ENCODE data around the gene TMEM121. TPM values are rescaled to one million over a fixed set of nuclear protein-coding genes. Genes with fewer than 3 reads are reported as not detected.

TMEM121 gene
- total RNA-seq, 4 donors from 2014 or later = 3.5 to 5.6 (median 4.1) TPM

DNA sequence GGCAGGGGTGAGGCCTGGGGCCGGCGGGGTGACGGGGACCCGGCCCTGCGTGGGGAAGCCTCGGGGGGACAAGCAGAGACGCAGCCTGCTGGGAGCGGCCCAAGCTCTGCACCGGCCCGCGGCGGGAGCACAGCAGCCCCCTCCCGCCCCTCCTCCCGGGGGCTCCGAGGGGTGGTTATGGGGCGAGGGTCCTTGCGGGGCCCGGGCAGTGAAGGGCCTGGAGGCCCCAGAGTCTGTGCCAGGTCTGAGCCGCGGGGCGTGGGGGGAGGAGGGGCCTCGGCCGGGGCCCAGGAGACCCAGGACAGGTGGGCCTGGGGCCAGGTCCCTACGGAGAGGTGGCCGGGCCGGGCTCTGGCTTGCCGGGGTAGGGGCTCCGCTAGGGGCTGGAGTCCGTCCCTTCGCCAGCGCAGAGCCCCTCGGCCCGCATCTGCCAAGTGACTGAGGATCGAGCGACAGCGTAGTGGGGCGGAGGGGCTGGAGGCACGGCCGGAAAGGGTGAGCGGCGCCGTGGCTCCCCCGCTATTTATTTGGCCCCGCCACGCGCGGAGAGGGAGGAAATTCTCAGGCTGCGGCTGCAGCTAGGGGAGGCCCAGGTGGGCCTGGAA, 495 bp downstream of the TMEM121 start:
- TF ChIP-seq CTCF (IDR thresholded peaks at IDR 0.05) = no peak
- no peak for DNase-seq (ENCODE audit: low spot score)
- ATAC-seq (ENCODE audit: low FRiP score) = peak; percentile 3

GRCh38 chr14:105527381-105527825, 1.0 kb downstream of the TMEM121 start:
- DNase-seq (ENCODE audit: low spot score) (no peak), ATAC-seq (ENCODE audit: low FRiP score) (no peak)

GRCh38 chr14:105527826-105528585, 1.6 kb downstream of the TMEM121 start:
- DNase-seq (ENCODE audit: low spot score) = peak; percentile 56
- TF ChIP-seq CTCF (IDR thresholded peaks at IDR 0.05) = peak in 1 of 3 donors; percentile 66

More at GRCh38 chr14:105527381-105527825, 1.0 kb downstream of the TMEM121 start:
- TF ChIP-seq CTCF (IDR thresholded peaks at IDR 0.05) = no peak

GRCh38 chr14:105528586-105529318, 2.4 kb downstream of the TMEM121 start:
- DNase-seq (ENCODE audit: low spot score) = no peak
- TF ChIP-seq CTCF (IDR thresholded peaks at IDR 0.05) = no peak
- ATAC-seq (ENCODE audit: low FRiP score) = peak; percentile 1

More at GRCh38 chr14:105527826-105528585, 1.6 kb downstream of the TMEM121 start:
- ATAC-seq (ENCODE audit: low FRiP score) = peak; percentile 59

DNA sequence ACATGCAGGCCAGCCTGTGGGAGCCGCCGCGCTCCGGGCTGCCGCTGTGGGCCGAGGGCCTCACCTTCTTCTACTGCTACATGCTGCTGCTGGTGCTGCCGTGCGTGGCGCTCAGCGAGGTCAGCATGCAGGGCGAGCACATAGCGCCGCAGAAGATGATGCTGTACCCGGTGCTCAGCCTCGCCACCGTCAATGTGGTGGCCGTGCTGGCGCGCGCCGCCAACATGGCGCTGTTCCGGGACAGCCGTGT, 2.9 kb downstream of the TMEM121 start:
- ATAC-seq (ENCODE audit: low FRiP score) (no peak), DNase-seq (ENCODE audit: low spot score) (no peak)
- TF ChIP-seq CTCF (IDR thresholded peaks at IDR 0.05) = no peak

DNA sequence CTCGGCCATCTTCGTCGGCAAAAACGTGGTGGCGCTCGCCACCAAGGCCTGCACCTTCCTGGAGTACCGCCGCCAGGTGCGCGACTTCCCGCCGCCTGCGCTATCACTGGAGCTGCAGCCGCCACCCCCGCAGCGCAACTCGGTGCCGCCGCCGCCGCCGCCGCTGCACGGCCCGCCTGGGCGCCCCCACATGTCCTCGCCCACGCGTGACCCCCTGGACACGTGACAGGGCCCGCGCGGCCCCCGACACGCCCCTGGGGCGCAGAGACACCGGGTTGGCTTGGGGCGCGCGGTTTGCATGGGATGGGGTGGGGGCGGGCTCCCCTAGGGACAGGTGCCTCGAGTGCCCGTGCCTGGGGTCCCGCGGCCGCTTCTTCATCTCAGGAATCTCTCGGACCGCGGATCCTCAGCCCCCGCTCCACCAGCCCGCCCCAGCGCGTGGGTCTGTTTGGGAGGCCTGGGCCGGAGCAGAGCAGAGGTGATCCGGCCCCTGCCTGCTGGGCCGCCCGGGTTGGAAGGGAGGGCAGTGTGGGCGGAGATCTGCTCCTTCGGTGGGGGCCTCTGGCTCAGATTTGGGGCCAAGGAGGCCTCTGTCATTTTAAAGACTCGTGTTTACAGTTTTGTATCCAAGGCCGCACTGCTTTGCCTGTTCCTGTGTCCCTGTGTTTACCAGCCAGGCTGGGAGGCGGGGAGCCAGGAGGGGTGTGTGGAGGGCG, 3.3 kb downstream of the TMEM121 start:
- no peak for TF ChIP-seq CTCF (IDR thresholded peaks at IDR 0.05)
- DNase-seq (ENCODE audit: low spot score) (no peak), ATAC-seq (ENCODE audit: low FRiP score) (no peak)

Measured in omental fat pad (tissue), 4 donors.